ENCODE measurements around the gene ERP44.
"Not testable (repeated sequence)": the region's sequence is repeated elsewhere in the genome, so short reads cannot be mapped to it uniquely, and the experiment has no call there.

Gene ERP44

GRCh38 chr9:99999797-100000196, 99.0 kb downstream of the ERP44 start:
- no peak for TF ChIP-seq CTCF (IDR thresholded peaks at IDR 0.05; ENCODE audit: insufficient read depth, missing control alignments)
- DNase-seq (ENCODE audit: insufficient read length, low spot score) (no peak), FAIRE-seq (no peak)

GRCh38 chr9:99998866-99999265, 99.9 kb downstream of the ERP44 start:
- DNase-seq (ENCODE audit: insufficient read length, low spot score), result no peak
- TF ChIP-seq CTCF (IDR thresholded peaks at IDR 0.05; ENCODE audit: insufficient read depth, missing control alignments), result no peak

GRCh38 chr9:99998266-99998665, 100.5 kb downstream of the ERP44 start:
- TF ChIP-seq CTCF (IDR thresholded peaks at IDR 0.05; ENCODE audit: insufficient read depth, missing control alignments), result no peak
- DNase-seq (ENCODE audit: insufficient read length, low spot score), result no peak
- FAIRE-seq, result no peak

More at GRCh38 chr9:99998866-99999265, 99.9 kb downstream of the ERP44 start:
- FAIRE-seq, result no peak

GRCh38 chr9:99990508-99990907, 108.3 kb downstream of the ERP44 start:
- DNase-seq (ENCODE audit: insufficient read length, low spot score); FAIRE-seq: not testable (repeated sequence)

- TF ChIP-seq CTCF (IDR thresholded peaks at IDR 0.05; ENCODE audit: insufficient read depth, missing control alignments), result no peak
- DNase-seq (ENCODE audit: insufficient read length, low spot score) (no peak), FAIRE-seq (no peak)
Measured at GRCh38 chr9:99986642-99987041, 112.2 kb downstream of the ERP44 start.

GRCh38 chr9:99980598-99980997, 118.2 kb downstream of the ERP44 start:
- DNase-seq (ENCODE audit: insufficient read length, low spot score) (no peak), FAIRE-seq (no peak)
- no peak for TF ChIP-seq CTCF (IDR thresholded peaks at IDR 0.05; ENCODE audit: insufficient read depth, missing control alignments)

GRCh38 chr9:99978221-99978620, 120.6 kb downstream of the ERP44 start:
- FAIRE-seq (no peak), DNase-seq (ENCODE audit: insufficient read length, low spot score) (no peak)
- no peak for TF ChIP-seq CTCF (IDR thresholded peaks at IDR 0.05; ENCODE audit: insufficient read depth, missing control alignments)
